Spleen (tissue), 11 donors: Measurements from ENCODE around the gene RSAD1. TPM values are rescaled to one million over a fixed set of nuclear protein-coding genes. Genes with fewer than 3 reads are reported as not detected.
A peak's percentile ranks its signal among the peaks of the same experiment; 100 is the strongest.

Source experiments
- DNase-seq: peaks from one replicate; pipeline ENCODE4 v3.0.0-alpha.2; 2020
- H3K27ac ChIP-seq, 8 donors: fragments of 200-600 bp; sonication (generic) in 7 of 8; 1 replicate in 4 of 8; 2 replicates in 4 of 8; pipeline versions ENCODE4 v1.5.0 to v1.8.0; 2016 to 2021; ENCODE audit warnings: inconsistent platforms in 4 of 8, mild to moderate bottlenecking in 4 of 8, moderate library complexity in 1 of 8
- H3K27me3 ChIP-seq, 7 donors: fragments of 200-600 bp; sonication (generic) in 6 of 7; replicated peaks in 1 of 7; 1 replicate in 4 of 7; 2 replicates in 3 of 7; pipeline versions ENCODE4 v1.5.0 to v1.8.0; 2016 to 2021; ENCODE audit warnings: inconsistent platforms in 3 of 7, mild to moderate bottlenecking in 1 of 7
- H3K36me3 ChIP-seq, 6 donors: fragments of 200-600 bp; sonication (generic) in 5 of 6; 1 replicate in 4 of 6; 2 replicates in 2 of 6; pipeline versions ENCODE4 v1.5.0 to v1.8.0; 2016 to 2021; ENCODE audit warnings: inconsistent platforms in 2 of 6
- H3K4me1 ChIP-seq, 6 donors: fragments of 200-600 bp; sonication (generic) in 5 of 6; 1 replicate in 3 of 6; 2 replicates in 3 of 6; pipeline versions ENCODE4 v1.5.0 to v1.8.0; 2016 to 2021; ENCODE audit warnings: inconsistent platforms in 3 of 6
- H3K4me3 ChIP-seq, 8 donors: fragments of 200-600 bp; sonication (generic) in 7 of 8; 1 replicate in 4 of 8; 2 replicates in 4 of 8; pipeline versions ENCODE4 v1.5.0 to v1.8.0; 2016 to 2021; ENCODE audit warnings: inconsistent platforms in 4 of 8, mild to moderate bottlenecking in 4 of 8, moderate library complexity in 2 of 8
- H3K9me3 ChIP-seq, 8 donors: fragments of 200-600 bp; sonication (generic) in 7 of 8; 1 replicate in 4 of 8; 2 replicates in 4 of 8; pipeline versions ENCODE4 v1.5.0 to v1.8.0; 2016 to 2021; ENCODE audit warnings: inconsistent platforms in 4 of 8
- CTCF ChIP-seq, 11 experiments: fragments of 200-600 bp in 7 of 11; fragments of 450-650 bp in 4 of 11; sonication (generic) in 4 of 11; IDR thresholded peaks in 8 of 11; conservative IDR thresholded peaks in 3 of 11; 1 replicate in 7 of 11; 2 replicates in 4 of 11; pipeline versions ENCODE4 v1.4.0 to v1.8.0; 2016 to 2021; ENCODE audit warnings: antibody characterized with exemption in 11 of 11, inconsistent platforms in 4 of 11, mild to moderate bottlenecking in 1 of 11
- POLR2A ChIP-seq, 3 donors: fragments of 450-650 bp; IDR thresholded peaks; one replicate each; pipeline ENCODE4 v1.5.1; 2017; ENCODE audit warnings: antibody characterized with exemption in 3 of 3, mild to moderate bottlenecking in 1 of 3
- POLR2AphosphoS5 ChIP-seq, 3 donors: sonication (generic); formaldehyde crosslinking; IDR thresholded peaks; one replicate each; pipeline ENCODE4 v1.5.1; 2017; ENCODE audit warnings: antibody characterized with exemption in 3 of 3
- WGBS, 5 donors: extraction: QIAGEN DNeasy Blood & Tissue Kit in 3 of 5; methylation state at CpG; one replicate each; pipeline versions ENCODE4 v1.1.5 to v1.1.7; 2013 to 2018; 5-methylcytosine and 5-hydroxymethylcytosine counted together
- intact Hi-C: fragments of 100-400 bp; cut with DNase I; formaldehyde crosslinking; loops from one replicate; pipeline ENCODE4 v1.15.0; 2023; ENCODE audit warnings: low total_unique reads
- polyA plus RNA-seq, 3 donors: library from polyadenylated mRNA; stranded (reverse); fragments of 200-250 nt; gene quantifications; one replicate each; pipeline ENCODE4 v1.2.1, GENCODE V29; 2013
- total RNA-seq, 7 donors: library from RNA; depleted of rRNA in 3 of 7; stranded (reverse); fragments of >200 nt in 3 of 7; fragmentation: NEBNext Ultra II Directional in 4 of 7; extraction: Animal tissue kit (Norgen Biotek cat#: 25700) in 4 of 7; gene quantifications; one replicate each; pipeline versions ENCODE4 v1.1.0 to v1.2.1, GENCODE V29; 2016 to 2021
- donor health status: healthy with polysubstance abuse.
- donor health status: DM: no; HTN: no; CAD: no; lungs with moderate emphysema.
- donor health status: DM: no; HTN: no; CAD: no.
- donor health status: Bipolar disorder and iron deficiency.
- donor health status: healthy.
- donor health status: DM: no; HTN: no; CAD: no.
- donor health status: DM: yes; HTN: yes; CAD: no.

RSAD1 gene
- total and polyA plus RNA-seq, 10 donors = 24.1 to 56.2 (median 38.8) TPM

DNA sequence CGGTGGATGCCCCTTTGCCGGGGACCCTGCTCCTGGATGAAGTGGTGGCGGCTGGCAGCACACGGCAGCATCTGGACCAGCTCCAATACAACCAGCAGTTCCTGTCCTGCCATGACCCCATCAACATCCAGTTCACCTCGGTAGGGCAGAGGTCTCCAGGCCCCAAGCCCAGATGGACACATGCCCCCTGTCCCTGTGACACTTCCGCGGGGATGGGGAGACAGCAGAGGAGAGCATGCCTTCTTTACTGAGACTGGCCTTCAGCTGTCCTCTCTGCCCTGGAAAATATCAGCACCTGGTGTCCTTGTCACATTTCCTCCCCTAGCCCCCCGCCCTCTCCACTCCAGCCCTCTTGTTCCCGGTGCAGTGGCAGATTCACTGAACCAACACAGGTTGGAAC is 16.2 kb upstream of the RSAD1 start:
- no peak for DNase-seq
- WGBS, 5 donors = 73 to 92% (median 82%) methylated on average over 9 of the region's 9 CpGs
- Histone ChIP-seq H3K36me3 (peaks cover 0 to 33% (median 0%) of the 10 kb centered on the region in 6 donors), H3K4me3 (no peak overlapping the region), H3K27ac (no peak overlapping the region), H3K4me1 (no peaks in the 10 kb centered on the region), H3K9me3 (no peaks in the 10 kb centered on the region), H3K27me3 (peaks cover 0 to 4% (median 0%) of the 10 kb centered on the region in 7 donors)
- intact Hi-C loops = no loop called here
- TF ChIP-seq CTCF (IDR thresholded peaks at IDR 0.05 in 8 of 11, conservative IDR thresholded peaks at IDR 0.05 in 3 of 11) (no peak), POLR2AphosphoS5 (IDR thresholded peaks at IDR 0.05) (no peak), POLR2A (IDR thresholded peaks at IDR 0.05) (no peak)

DNA sequence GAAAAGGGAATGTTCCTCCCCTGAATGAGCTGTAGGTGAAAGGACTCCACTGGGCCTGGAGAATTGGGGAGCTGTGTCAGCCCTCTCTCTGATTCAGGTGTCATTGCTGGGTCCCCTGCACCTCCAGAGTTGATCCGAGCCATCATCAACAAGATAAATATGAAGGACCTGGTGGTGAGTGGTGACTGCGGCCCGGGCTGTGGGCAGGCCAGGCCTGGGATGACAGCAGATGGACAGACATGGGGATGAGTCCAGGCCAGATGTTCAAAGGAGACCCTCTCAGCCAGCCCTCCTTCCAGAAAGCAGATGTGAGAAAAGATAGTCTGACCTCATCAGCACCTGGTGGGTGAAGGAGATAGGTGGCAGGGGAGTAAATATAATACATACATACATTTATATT is 14.5 kb upstream of the RSAD1 start:
- 94 to 100% (median 97%) methylated on average over 3 of the region's 3 CpGs for WGBS, 5 donors
- Histone ChIP-seq H3K9me3 (no peaks in the 10 kb centered on the region), H3K27ac (no peak overlapping the region), H3K4me3 (no peak overlapping the region), H3K27me3 (peaks cover 0 to 21% (median 14%) of the 10 kb centered on the region in 7 donors), H3K4me1 (peaks cover 0 to 14% (median 9%) of the 10 kb centered on the region in 6 donors), H3K36me3 (peaks cover 0 to 33% (median 0%) of the 10 kb centered on the region in 6 donors)
- peak; percentile 23 for DNase-seq
- intact Hi-C loops = no loop called here
- TF ChIP-seq POLR2AphosphoS5 (IDR thresholded peaks at IDR 0.05) (no peak), POLR2A (IDR thresholded peaks at IDR 0.05) (no peak), CTCF (IDR thresholded peaks at IDR 0.05 in 8 of 11, conservative IDR thresholded peaks at IDR 0.05 in 3 of 11) (no peak)

DNA sequence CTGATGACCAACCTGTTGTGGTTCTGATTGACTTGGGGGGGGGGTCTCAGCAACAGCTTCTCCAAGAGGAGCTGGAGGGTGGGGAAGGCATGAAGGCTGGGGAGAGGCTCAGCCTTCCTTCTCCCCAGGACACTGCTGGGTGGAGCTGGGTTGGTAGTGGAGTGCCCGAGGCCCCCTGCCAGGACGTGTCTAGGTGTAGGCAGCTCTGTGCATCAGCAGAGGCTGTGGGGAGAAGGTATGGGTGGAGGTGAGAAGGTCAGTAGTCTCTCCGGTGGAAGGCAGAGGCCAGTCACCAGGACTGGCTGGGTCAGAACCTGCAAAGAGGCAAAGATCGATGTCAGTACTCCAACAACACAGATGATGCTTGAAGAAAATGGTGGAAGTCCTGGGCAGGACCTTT is 13.9 kb upstream of the RSAD1 start:
- H3K36me3 ChIP-seq = peaks cover 0 to 33% (median 0%) of the 10 kb centered on the region in 6 donors
- no peaks in the 10 kb centered on the region for H3K9me3 ChIP-seq
- H3K4me1 ChIP-seq = peaks cover 0 to 20% (median 13%) of the 10 kb centered on the region in 6 donors
- intact Hi-C loops = no loop called here
- H3K27ac ChIP-seq = no peak overlapping the region
- peak; percentile 34 for DNase-seq
- H3K4me3 ChIP-seq = no peak overlapping the region
- WGBS, 5 donors = 86 to 93% (median 88%) methylated on average over 4 of the region's 4 CpGs
- H3K27me3 ChIP-seq = peaks cover 0 to 27% (median 19%) of the 10 kb centered on the region in 7 donors
- no peak for TF ChIP-seq POLR2A (IDR thresholded peaks at IDR 0.05)
- no peak for TF ChIP-seq POLR2AphosphoS5 (IDR thresholded peaks at IDR 0.05)
- no peak for TF ChIP-seq CTCF (IDR thresholded peaks at IDR 0.05 in 8 of 11, conservative IDR thresholded peaks at IDR 0.05 in 3 of 11)

DNA sequence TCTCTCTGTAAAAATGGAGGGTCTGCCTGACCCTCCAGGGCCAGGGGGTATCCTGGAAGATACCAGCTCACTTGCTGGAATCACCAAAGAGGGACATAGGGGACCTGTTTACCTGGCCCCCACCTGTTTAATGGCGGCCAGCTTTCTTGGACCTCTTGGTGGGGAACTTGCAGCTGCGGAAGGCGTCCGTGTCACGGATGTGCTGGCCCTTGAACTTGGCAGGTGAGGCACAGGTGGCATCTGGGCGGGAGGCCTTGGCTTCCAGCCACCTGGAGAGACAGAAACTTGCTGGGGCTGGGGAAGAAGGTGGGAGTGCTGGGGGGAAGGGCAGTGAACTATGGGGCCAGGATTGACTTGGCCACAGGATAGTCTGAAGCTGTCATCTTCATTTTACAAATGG is 13.5 kb upstream of the RSAD1 start:
- intact Hi-C loops = no loop called here
- H3K4me1 ChIP-seq = peaks cover 0 to 20% (median 13%) of the 10 kb centered on the region in 6 donors
- peaks cover 0 to 30% (median 19%) of the 10 kb centered on the region in 7 donors for H3K27me3 ChIP-seq
- H3K27ac ChIP-seq = no peak overlapping the region
- no peaks in the 10 kb centered on the region for H3K9me3 ChIP-seq
- 91 to 97% (median 94%) methylated on average over 6 of the region's 6 CpGs for WGBS, 5 donors
- peaks cover 0 to 33% (median 0%) of the 10 kb centered on the region in 6 donors for H3K36me3 ChIP-seq
- H3K4me3 ChIP-seq = no peak overlapping the region
- TF ChIP-seq POLR2AphosphoS5 (IDR thresholded peaks at IDR 0.05) (no peak), CTCF (IDR thresholded peaks at IDR 0.05 in 8 of 11, conservative IDR thresholded peaks at IDR 0.05 in 3 of 11) (no peak), POLR2A (IDR thresholded peaks at IDR 0.05) (no peak)
- DNase-seq = peak; percentile 34
